Measurements from ENCODE around the gene FYN.

The FYN gene

GRCh38 chr6:111875741-111876140, 2.5 kb upstream of the FYN start:
- Mint-ChIP-seq H3K4me3 (peak overlapping the region; percentile 39 to 60 (median 50)), H3K9me3 (no peaks in the 10 kb centered on the region), H3K4me1 (peaks cover 21% of the 10 kb centered on the region), H3K36me3 (ENCODE audit: low read depth) (no peaks in the 10 kb centered on the region), H3K27ac (no peak overlapping the region), H3K27me3 (ENCODE audit: low read depth) (peaks cover 10% of the 10 kb centered on the region)
- TF ChIP-seq CTCF (IDR thresholded peaks at IDR 0.05; ENCODE audit: unreplicated experiment in 3 of 3) = no peak

- Mint-ChIP-seq H3K9me3 (no peaks in the 10 kb centered on the region), H3K27me3 (ENCODE audit: low read depth) (peaks cover 10% of the 10 kb centered on the region), H3K4me1 (peaks cover 31% of the 10 kb centered on the region), H3K36me3 (ENCODE audit: low read depth) (peaks cover under 1% of the 10 kb centered on the region), H3K27ac (peak overlapping the region; percentile 66 to 87 (median 82)), H3K4me3 (peak overlapping the region; percentile 94 to 96 (median 94))
- TF ChIP-seq CTCF (IDR thresholded peaks at IDR 0.05; ENCODE audit: unreplicated experiment in 3 of 3) = no peak
Measured at GRCh38 chr6:111874025-111874415, 768 bp upstream of the FYN start.

DNA sequence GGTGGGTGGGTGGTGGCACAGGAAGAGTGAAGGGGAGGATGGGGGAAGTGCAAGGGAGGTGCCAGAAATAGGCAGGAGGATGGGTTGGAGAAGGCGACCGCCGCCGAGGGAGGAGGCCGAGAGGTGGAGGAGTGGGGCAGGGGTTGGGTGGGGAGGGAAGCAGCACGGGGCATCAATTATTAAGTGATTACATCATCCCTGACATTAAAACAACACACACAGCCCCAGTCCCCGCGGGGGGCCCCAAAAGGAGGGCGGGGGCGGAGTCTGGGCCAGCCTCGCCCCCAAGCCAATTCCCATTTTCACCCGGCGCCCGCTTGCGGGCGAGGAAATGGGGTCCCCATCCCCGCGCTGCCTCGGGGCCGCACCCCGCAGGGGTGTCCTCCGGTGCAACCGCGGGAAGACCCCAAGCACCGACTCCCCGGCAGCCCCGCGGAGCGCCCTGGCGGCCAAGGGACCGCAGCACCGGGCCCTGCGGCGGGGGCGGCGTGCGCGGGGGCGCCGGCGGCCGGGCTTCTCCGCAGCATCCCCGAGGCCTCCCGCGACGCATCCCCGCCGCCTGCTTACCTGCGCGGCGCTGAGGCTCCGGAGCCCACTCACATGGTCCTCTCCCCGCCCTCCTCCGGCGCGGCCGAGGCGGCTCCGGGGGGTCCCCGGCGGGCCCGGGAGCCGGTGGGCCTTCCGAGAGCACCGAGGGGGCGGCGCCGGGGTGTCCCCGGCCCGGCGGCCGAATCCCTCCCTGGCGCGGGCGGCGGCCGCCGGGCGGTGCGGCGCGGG, 663 bp downstream of the FYN start:
- TF ChIP-seq CTCF (IDR thresholded peaks at IDR 0.05; ENCODE audit: unreplicated experiment in 3 of 3) = no peak
- peaks cover 4% of the 10 kb centered on the region for H3K27me3 Mint-ChIP-seq (ENCODE audit: low read depth)
- H3K36me3 Mint-ChIP-seq (ENCODE audit: low read depth) = peaks cover 3% of the 10 kb centered on the region
- peak overlapping the region; percentile 89 to 95 (median 91) for H3K4me3 Mint-ChIP-seq
- peaks cover 41% of the 10 kb centered on the region for H3K4me1 Mint-ChIP-seq
- peak overlapping the region; percentile 84 to 96 (median 89) for H3K27ac Mint-ChIP-seq
- H3K9me3 Mint-ChIP-seq = no peaks in the 10 kb centered on the region

DNA sequence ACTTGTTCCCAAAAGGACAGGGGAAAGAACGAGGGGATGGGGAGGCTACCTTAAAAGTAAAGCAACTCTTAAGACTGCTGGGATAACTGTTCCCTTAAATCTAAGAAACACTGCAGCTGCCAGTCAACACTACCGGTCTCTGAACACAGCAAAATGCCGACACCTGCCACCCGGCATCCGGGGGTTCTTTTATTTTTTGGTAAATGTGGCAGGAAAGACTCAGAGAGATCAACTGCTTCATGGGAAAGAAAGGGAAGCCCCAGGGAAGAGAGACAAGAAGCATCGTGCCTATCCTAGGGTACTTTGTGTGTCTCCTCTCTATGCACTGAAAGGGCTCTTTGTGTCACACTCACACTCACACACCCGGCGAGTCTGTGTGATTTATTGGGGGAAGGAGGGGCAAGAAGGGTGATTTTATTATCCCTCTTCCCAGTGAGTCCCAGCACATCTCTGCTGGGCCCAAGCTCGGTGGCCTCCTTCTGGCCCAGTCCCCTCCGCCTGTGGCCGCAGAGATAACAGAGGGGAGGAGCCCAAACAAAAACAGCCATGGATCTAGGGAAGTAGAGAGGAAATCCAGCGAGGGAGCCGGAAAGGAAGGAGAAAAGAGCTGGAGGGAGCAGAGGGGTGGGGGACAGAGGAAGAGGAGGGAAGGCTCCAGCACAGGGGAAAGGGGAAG, 1.4 kb downstream of the FYN start:
- TF ChIP-seq CTCF (IDR thresholded peaks at IDR 0.05; ENCODE audit: unreplicated experiment in 3 of 3) = no peak
- Mint-ChIP-seq H3K36me3 (ENCODE audit: low read depth) (peaks cover 3% of the 10 kb centered on the region), H3K27me3 (ENCODE audit: low read depth) (peaks cover 4% of the 10 kb centered on the region), H3K27ac (peak overlapping the region; percentile 84 to 96 (median 89)), H3K4me3 (peak overlapping the region; percentile 89 to 95 (median 91)), H3K9me3 (no peaks in the 10 kb centered on the region), H3K4me1 (peaks cover 46% of the 10 kb centered on the region)

GRCh38 chr6:111871207-111871606, 2.0 kb downstream of the FYN start:
- peak overlapping the region; percentile 84 to 96 (median 89) for H3K27ac Mint-ChIP-seq
- peak overlapping the region; percentile 89 to 95 (median 91) for H3K4me3 Mint-ChIP-seq
- TF ChIP-seq CTCF (IDR thresholded peaks at IDR 0.05; ENCODE audit: unreplicated experiment in 3 of 3) = no peak
- no peaks in the 10 kb centered on the region for H3K9me3 Mint-ChIP-seq
- peaks cover 4% of the 10 kb centered on the region for H3K27me3 Mint-ChIP-seq (ENCODE audit: low read depth)
- H3K4me1 Mint-ChIP-seq = peaks cover 49% of the 10 kb centered on the region
- H3K36me3 Mint-ChIP-seq (ENCODE audit: low read depth) = peaks cover 3% of the 10 kb centered on the region

Measured in nephron (organoid).